GM12878 (cell line): Measurements from ENCODE around the gene PRRX2. TPM values are rescaled to one million over a fixed set of nuclear protein-coding genes. Genes with fewer than 3 reads are reported as not detected.

ENCODE experiments used
- ATAC-seq: fragments of 200-7000 bp; cut with Tn5 transposase; 3 replicates; pipeline ENCODE4 v1.9.1; 2020; ENCODE audit warnings: mild to moderate bottlenecking, moderate library complexity
- BruUV-seq: library from RNA; stranded (reverse); fragments of 400-500 nt; replicated peaks from 2 replicates; lab custom pipeline; 2021; lab: Mats Ljungman, UMichigan
- CTCF ChIA-PET: fragments of 300-600 bp; sonication (Branson Sonifier 250); formaldehyde crosslinking; extraction: SDS; loops from one replicate; lab custom pipeline; 2021; ENCODE audit warnings: inconsistent platforms; lab: Yijun Ruan, JAX
- POLR2A ChIA-PET: fragments of 350-600 bp; formaldehyde crosslinking; extraction: SDS; loops from one replicate; lab custom pipeline; 2021; ENCODE audit warnings: inconsistent platforms; lab: Charles Lee
- RAD21 ChIA-PET: fragments of 300-600 bp; sonication (Branson Sonifier 250); formaldehyde crosslinking; loops from one replicate; lab custom pipeline; 2023; ENCODE audit warnings: antibody characterized with exemption; ENCODE audit not compliant: unreplicated experiment; lab: Charles Lee
- SMC1A ChIA-PET: fragments of 300-600 bp; sonication (Branson Sonifier 250); formaldehyde crosslinking; loops from one replicate; lab custom pipeline; 2023; ENCODE audit not compliant: unreplicated experiment, uncharacterized antibody; lab: Charles Lee
- DNase-seq: peaks from one replicate; pipeline ENCODE4 v3.0.0-alpha.2; 2011; ENCODE audit warnings: low read depth, low spot score
- FAIRE-seq: peaks from 3 replicates; lab custom pipeline; 2011; peaks lifted over from hg19 to GRCh38; lab: Jason Lieb, UNC
- H2AFZ ChIP-seq: 2 replicates; pipeline ENCODE4 v1.6.0; 2011; ENCODE audit warnings: low read depth, low read length, control low read depth; ENCODE audit not compliant: control insufficient read depth
- H3K27ac ChIP-seq: 2 replicates; pipeline ENCODE4 v1.5.1; 2011; ENCODE audit warnings: control low read depth; ENCODE audit not compliant: control insufficient read depth, insufficient read depth
- H3K27me3 ChIP-seq, 2 experiments: replicated peaks in 1 of 2; 2 replicates each; pipeline versions ENCODE4 v1.6.0 to v1.6.1; 2011; ENCODE audit warnings: low read length in 1 of 2; ENCODE audit not compliant: control insufficient read depth in 2 of 2, insufficient read depth in 2 of 2
- H3K36me3 ChIP-seq, 2 experiments: 2 replicates each; pipeline ENCODE4 v1.5.1; 2011; ENCODE audit warnings: low read length in 1 of 2; ENCODE audit not compliant: control insufficient read depth in 2 of 2, insufficient read depth in 2 of 2
- H3K4me1 ChIP-seq: 2 replicates; pipeline ENCODE4 v1.6.1; 2011; ENCODE audit warnings: mild to moderate bottlenecking, low read length, moderate library complexity, mixed read lengths; ENCODE audit not compliant: control insufficient read depth, insufficient read depth
- H3K4me2 ChIP-seq: 2 replicates; pipeline ENCODE4 v1.6.0; 2011; ENCODE audit warnings: control low read depth; ENCODE audit not compliant: control insufficient read depth, insufficient read depth
- H3K4me3 ChIP-seq: fragments of 200-600 bp; sonication (generic); 2 replicates; pipeline ENCODE4 v1.5.1; 2016
- H3K79me2 ChIP-seq: 2 replicates; pipeline ENCODE4 v1.6.0; 2011; ENCODE audit warnings: low read length; ENCODE audit not compliant: control insufficient read depth, insufficient read depth
- H3K9ac ChIP-seq: 2 replicates; pipeline ENCODE4 v1.8.0; 2011; ENCODE audit warnings: low read length, control low read depth, mixed read lengths; ENCODE audit not compliant: control insufficient read depth, insufficient read depth
- H3K9me3 ChIP-seq: replicated peaks from 3 replicates; pipeline ENCODE4 v1.5.1; 2011; ENCODE audit warnings: mild to moderate bottlenecking, low read length; ENCODE audit not compliant: control insufficient read depth, insufficient read depth
- H4K20me1 ChIP-seq: 2 replicates; pipeline ENCODE4 v1.6.0; 2011; ENCODE audit not compliant: control insufficient read depth, insufficient read depth
- ATF3 ChIP-seq: IDR thresholded peaks from 2 replicates; pipeline ENCODE4 v1.6.1; 2011; ENCODE audit warnings: low read depth, mild to moderate bottlenecking, low read length, moderate library complexity, borderline replicate concordance; ENCODE audit errors: extremely low read depth
- BHLHE40 ChIP-seq, 2 experiments: fragments of 450-650 bp in 1 of 2; IDR thresholded peaks; 2 replicates each; pipeline ENCODE4 v1.6.1; 2011 to 2017; ENCODE audit warnings: low read depth in 2 of 2, borderline replicate concordance in 1 of 2, improper control_type of control experiment in 1 of 2, low read length in 1 of 2, mild to moderate bottlenecking in 1 of 2
- CBX3 ChIP-seq: fragments of 200-600 bp; sonication (generic); IDR thresholded peaks from 2 replicates; pipeline ENCODE4 v1.6.1; 2016; ENCODE audit warnings: low read depth, borderline replicate concordance
- GATAD2B ChIP-seq: fragments of 450-650 bp; conservative IDR thresholded peaks from 2 replicates; pipeline ENCODE4 v1.6.1; 2017; ENCODE audit warnings: low read depth, mild to moderate bottlenecking, moderate library complexity
- LARP7 ChIP-seq: fragments of 450-650 bp; IDR thresholded peaks from 2 replicates; pipeline ENCODE4 v1.6.1; 2017; ENCODE audit warnings: mild to moderate bottlenecking
- MAX ChIP-seq: IDR thresholded peaks from 2 replicates; pipeline ENCODE4 v1.6.1; 2012; ENCODE audit warnings: low read depth, low read length, improper control_type of control experiment
- NR2C1 ChIP-seq: fragments of 450-650 bp; IDR thresholded peaks from 2 replicates; pipeline ENCODE4 v1.6.1; 2017; ENCODE audit warnings: antibody characterized with exemption, mild to moderate bottlenecking, moderate library complexity
- NR2C2 ChIP-seq: IDR thresholded peaks from 2 replicates; pipeline ENCODE4 v1.6.1; 2011; ENCODE audit warnings: borderline replicate concordance, low read depth; ENCODE audit not compliant: control insufficient read depth, insufficient read length
- POU2F2 ChIP-seq: IDR thresholded peaks from 3 replicates; pipeline ENCODE4 v1.6.1; 2011; ENCODE audit warnings: low read depth, mild to moderate bottlenecking, low read length, borderline replicate concordance
- RAD21 ChIP-seq: IDR thresholded peaks from 2 replicates; pipeline ENCODE4 v1.6.1; 2011; ENCODE audit warnings: mild to moderate bottlenecking, low read depth, low read length, moderate library complexity; ENCODE audit not compliant: insufficient read depth
- SREBF1 ChIP-seq: IDR thresholded peaks from 2 replicates; pipeline ENCODE4 v1.6.1; 2012; ENCODE audit warnings: mild to moderate bottlenecking, low read length
- SRF ChIP-seq, 2 experiments: IDR thresholded peaks; 2 replicates each; pipeline ENCODE4 v1.6.1; 2011; ENCODE audit warnings: low read depth in 2 of 2, low read length in 2 of 2, mild to moderate bottlenecking in 1 of 2, moderate library complexity in 1 of 2
- TCF7 ChIP-seq: IDR thresholded peaks from 2 replicates; pipeline ENCODE4 v1.6.1; 2014; ENCODE audit warnings: antibody characterized with exemption, borderline replicate concordance
- ZBTB11 ChIP-seq: fragments of 450-650 bp; formaldehyde crosslinking; IDR thresholded peaks from 2 replicates; pipeline ENCODE4 v1.5.0; 2022; ENCODE audit warnings: mild to moderate bottlenecking, missing genetic modification characterization
- WGBS: methylation state at CpG from one replicate; pipeline ENCODE4 v1.1.6; 2016; ENCODE audit warnings: low lambda C conversion rate; ENCODE audit not compliant: insufficient replicate concordance, insufficient coverage; ENCODE audit errors: missing lambda C conversion rate; 5-methylcytosine and 5-hydroxymethylcytosine counted together
- in situ Hi-C: fragments of 300-500 bp; cut with MboI; formaldehyde crosslinking; loops from 9 replicates; pipeline ENCODE4 v1.14.3; 2018; ENCODE audit warnings: mixed read lengths
- intact Hi-C: fragments of 100-400 bp; cut with micrococcal nuclease; formaldehyde crosslinking; loops from one replicate; pipeline ENCODE4 v1.14.2; 2022; ENCODE audit not compliant: unreplicated experiment
- polyA plus RNA-seq, 11 experiments: library from polyadenylated mRNA; depleted of rRNA in 4 of 11; unstranded in 6 of 11; stranded (reverse) in 5 of 11; fragments of >200 nt; fragmentation: Nextera tagmentation in 4 of 11; fragmentation: Illumina TruSeq in 1 of 11; extraction: Ambion mirVana in 4 of 11; extraction: Trizol in 1 of 11; gene quantifications; 1 replicate in 1 of 11; 2 replicates in 10 of 11; pipeline versions ENCODE4 v1.2.1 to v1.2.3, GENCODE V29; 2011 to 2016; ENCODE audit warnings: inconsistent platforms in 2 of 11, missing spikeins in 2 of 11, low read depth in 1 of 11
- total RNA-seq, 4 experiments: library from RNA; depleted of rRNA in 3 of 4; stranded (reverse); fragments of >200 nt in 3 of 4; fragmentation: Illumina TruSeq in 1 of 4; extraction: Trizol in 1 of 4; gene quantifications; 2 replicates each; pipeline versions ENCODE4 v1.2.1 to v1.2.3, GENCODE V29; 2013 to 2021

PRRX2 gene
- total and polyA plus RNA-seq, 10 of the 15 experiments (the other 5 are each of a cell fraction or from before 2014, with no cell fraction given), result not detected

- TF ChIP-seq ZBTB11 (CRISPR knock-in tag) (no peak), MAX (no peak), CBX3 (no peak), TCF7 (no peak), LARP7 (no peak)
Measured at GRCh38 chr9:129679537-129679936, 14.1 kb downstream of the PRRX2 start (continued).

- in situ Hi-C loops, result no loop called here
- WGBS, result 23% methylated on average over 11 of the region's 11 CpGs
Measured at GRCh38 chr9:129681924-129682323, 16.5 kb downstream of the PRRX2 start.

More at GRCh38 chr9:129681924-129682323, 16.5 kb downstream of the PRRX2 start:
- SMC1A ChIA-PET, result no interaction called here
- FAIRE-seq (no peak), DNase-seq (no peak), ATAC-seq (no peak)
- Histone ChIP-seq H3K27me3 (no peaks in the 10 kb centered on the region; a peak in 1 of 4 replicates), H3K4me3 (no peak overlapping the region), H3K36me3 (no peaks in the 10 kb centered on the region), H3K79me2 (no peaks in the 10 kb centered on the region), H3K4me1 (no peaks in the 10 kb centered on the region), H2AFZ (no peak overlapping the region), H3K9me3 (no peaks in the 10 kb centered on the region), H4K20me1 (no peaks in the 10 kb centered on the region), H3K27ac (no peak overlapping the region), H3K4me2 (no peak overlapping the region)
- no TSS peak for BruUV-seq
- CTCF ChIA-PET, result no interaction called here
- POLR2A ChIA-PET, result no interaction called here
- intact Hi-C loops, result no loop called here
- TF ChIP-seq SRF (IDR thresholded peaks at IDR 0.05; ENCODE audit: low read depth in 2 of 2, low read length in 2 of 2) (no peak), ATF3 (no peak), NR2C2 (no peak), BHLHE40 (IDR thresholded peaks at IDR 0.05; ENCODE audit: borderline replicate concordance in 1 of 2, low read depth in 2 of 2, low read length in 1 of 2) (no peak), GATAD2B (no peak), RAD21 (no peak), POU2F2 (no peak), SREBF1 (no peak), NR2C1 (no peak)
- TF ChIP-seq, all 136 proteins: peak for 0
- H3K9ac ChIP-seq, result no peak overlapping the region
- RAD21 ChIA-PET, result interaction anchor here (0.6 kb wide), 1 partner anchor 186 kb away, joined by 3 read pairs; no protein-coding TSS in a partner anchor
